ENCODE measurements around the gene LRTM2. TPM values are rescaled to one million over a fixed set of nuclear protein-coding genes. Genes with fewer than 3 reads are reported as not detected.

Gene LRTM2
- polyA plus RNA-seq, 1 donor from 2014 or later, result 2.4 TPM

- H3K36me3 ChIP-seq (ENCODE audit: insufficient read depth, low read length), result no peaks in the 10 kb centered on the region
- no peak overlapping the region for H3K4me3 ChIP-seq (ENCODE audit: low read length)
- no peaks in the 10 kb centered on the region for H3K9me2 ChIP-seq (ENCODE audit: insufficient read depth, low read length)
- no peaks in the 10 kb centered on the region for H3K79me2 ChIP-seq (replicated peaks; ENCODE audit: insufficient read depth, low read length)
- TF ChIP-seq POLR2AphosphoS5 (IDR thresholded peaks at IDR 0.05) (no peak), SMC3 (conservative IDR thresholded peaks at IDR 0.05; ENCODE audit: poor library complexity) (no peak), TAF1 (IDR thresholded peaks at IDR 0.05; ENCODE audit: low read depth) (no peak), EZH2 (IDR thresholded peaks at IDR 0.05; ENCODE audit: borderline replicate concordance, insufficient read depth, low read length, poor library complexity, severe bottlenecking) (no peak), MXI1 (conservative IDR thresholded peaks at IDR 0.05; ENCODE audit: poor library complexity, severe bottlenecking) (no peak), CTCF (IDR thresholded peaks at IDR 0.05; ENCODE audit: poor library complexity, severe bottlenecking) (no peak), RAD21 (conservative IDR thresholded peaks at IDR 0.05) (no peak), REST (IDR thresholded peaks at IDR 0.05; ENCODE audit: borderline replicate concordance) (no peak), EP300 (conservative IDR thresholded peaks at IDR 0.05; ENCODE audit: poor library complexity, severe bottlenecking) (no peak)
- no peaks in the 10 kb centered on the region for H3F3A ChIP-seq (ENCODE audit: insufficient read depth, low read length, poor library complexity, severe bottlenecking)
- H3K27me3 ChIP-seq (ENCODE audit: insufficient read depth, low read depth, low read length), result no peaks in the 10 kb centered on the region
- H3K27ac ChIP-seq (ENCODE audit: low read length), result no peak overlapping the region
- H4K20me1 ChIP-seq (ENCODE audit: insufficient read depth), result no peaks in the 10 kb centered on the region
- no peaks in the 10 kb centered on the region for H3K9me3 ChIP-seq (ENCODE audit: low read length)
- H2AFZ ChIP-seq (ENCODE audit: low read depth, low read length), result no peak overlapping the region
- no peak overlapping the region for H3K4me2 ChIP-seq (ENCODE audit: low read length)
- H3K9ac ChIP-seq (ENCODE audit: low read length), result no peak overlapping the region
These were observed 22.0 kb downstream of the LRTM2 start for GRCh38 chr12:1842183-1842904.

GRCh38 chr12:1842905-1843640 is 22.7 kb downstream of the LRTM2 start:
- no peak overlapping the region for H2AFZ ChIP-seq (ENCODE audit: low read depth, low read length)
- H3K9me3 ChIP-seq (ENCODE audit: low read length), result no peaks in the 10 kb centered on the region
- H3K36me3 ChIP-seq (ENCODE audit: insufficient read depth, low read length), result no peaks in the 10 kb centered on the region
- H3K4me2 ChIP-seq (ENCODE audit: low read length), result no peak overlapping the region
- H3K4me3 ChIP-seq (ENCODE audit: low read length), result no peak overlapping the region
- H3K27ac ChIP-seq (ENCODE audit: low read length), result no peak overlapping the region
- H4K20me1 ChIP-seq (ENCODE audit: insufficient read depth), result no peaks in the 10 kb centered on the region
- TF ChIP-seq MXI1 (conservative IDR thresholded peaks at IDR 0.05; ENCODE audit: poor library complexity, severe bottlenecking) (no peak), CTCF (IDR thresholded peaks at IDR 0.05; ENCODE audit: poor library complexity, severe bottlenecking) (no peak), EP300 (conservative IDR thresholded peaks at IDR 0.05; ENCODE audit: poor library complexity, severe bottlenecking) (no peak), POLR2AphosphoS5 (IDR thresholded peaks at IDR 0.05) (no peak), EZH2 (IDR thresholded peaks at IDR 0.05; ENCODE audit: borderline replicate concordance, insufficient read depth, low read length, poor library complexity, severe bottlenecking) (no peak), SMC3 (conservative IDR thresholded peaks at IDR 0.05; ENCODE audit: poor library complexity) (no peak), REST (IDR thresholded peaks at IDR 0.05; ENCODE audit: borderline replicate concordance) (no peak), RAD21 (conservative IDR thresholded peaks at IDR 0.05) (no peak), TAF1 (IDR thresholded peaks at IDR 0.05; ENCODE audit: low read depth) (no peak)
- no peak overlapping the region for H3K9ac ChIP-seq (ENCODE audit: low read length)
- H3K27me3 ChIP-seq (ENCODE audit: insufficient read depth, low read depth, low read length), result no peaks in the 10 kb centered on the region
- H3F3A ChIP-seq (ENCODE audit: insufficient read depth, low read length, poor library complexity, severe bottlenecking), result no peaks in the 10 kb centered on the region
- H3K79me2 ChIP-seq (replicated peaks; ENCODE audit: insufficient read depth, low read length), result no peaks in the 10 kb centered on the region
- no peaks in the 10 kb centered on the region for H3K9me2 ChIP-seq (ENCODE audit: insufficient read depth, low read length)
